Erythroblast (primary cell): ENCODE results near the gene IFIH1.

Experiments
- GATA1 ChIP-seq: IDR thresholded peaks from 2 replicates; pipeline ENCODE4 v1.6.1; 2011; ENCODE audit warnings: low read depth, mild to moderate bottlenecking, control low read depth, low read length, moderate library complexity
- POLR2A ChIP-seq: IDR thresholded peaks from 2 replicates; pipeline ENCODE4 v1.6.1; 2011; ENCODE audit warnings: mild to moderate bottlenecking, low read length

- TF ChIP-seq POLR2A (no peak), GATA1 (no peak)
These were observed 75.2 kb downstream of the IFIH1 start, which contains the start of gene FAP for GRCh38 chr2:162243294-162243693.
